HepG2 (cell line): ENCODE measurements around the gene B3GNT7. TPM values are rescaled to one million over a fixed set of nuclear protein-coding genes. Genes with fewer than 3 reads are reported as not detected.

ENCODE experiments used
- AGO1 ChIP-seq: fragments of 200-400 bp; formaldehyde crosslinking; IDR thresholded peaks from 2 replicates; pipeline ENCODE4 v1.6.1; 2017; ENCODE audit warnings: mild to moderate bottlenecking, low read depth, low read length, moderate library complexity; ENCODE audit not compliant: poor library complexity, severe bottlenecking
- ARID5B ChIP-seq: IDR thresholded peaks from 2 replicates; pipeline ENCODE4 v1.4.0; 2020; ENCODE audit warnings: mild to moderate bottlenecking, missing genetic modification reagents
- MTF2 ChIP-seq: sonication (generic); formaldehyde crosslinking; IDR thresholded peaks from 2 replicates; pipeline ENCODE4 v1.5.0; 2020; ENCODE audit warnings: missing genetic modification reagents, borderline replicate concordance
- NFYC ChIP-seq: IDR thresholded peaks from 2 replicates; pipeline ENCODE4 v1.6.1; 2016; ENCODE audit warnings: missing genetic modification reagents, missing compliant biosample characterization
- RCOR2 ChIP-seq: IDR thresholded peaks from 2 replicates; pipeline ENCODE4 v1.6.1; 2016; ENCODE audit warnings: missing biosample characterization, missing genetic modification reagents
- REXO4 ChIP-seq: sonication (generic); formaldehyde crosslinking; IDR thresholded peaks from 2 replicates; pipeline ENCODE4 v1.8.0; 2022; ENCODE audit warnings: missing genetic modification reagents, mild to moderate bottlenecking, borderline replicate concordance
- UBTF ChIP-seq: sonication (generic); formaldehyde crosslinking; IDR thresholded peaks from 2 replicates; pipeline ENCODE4 v1.4.0; 2020; ENCODE audit warnings: mild to moderate bottlenecking, missing genetic modification reagents
- ZFP90 ChIP-seq: sonication (generic); formaldehyde crosslinking; IDR thresholded peaks from 2 replicates; pipeline ENCODE4 v1.8.0; 2022; ENCODE audit warnings: missing genetic modification reagents, mild to moderate bottlenecking, inconsistent platforms, borderline replicate concordance
- ZNF383 ChIP-seq: sonication (generic); formaldehyde crosslinking; IDR thresholded peaks from 2 replicates; pipeline ENCODE4 v1.4.0; 2020; ENCODE audit warnings: missing genetic modification reagents, mild to moderate bottlenecking, borderline replicate concordance
- ZNF543 ChIP-seq: sonication (generic); formaldehyde crosslinking; IDR thresholded peaks from 2 replicates; pipeline ENCODE4 v1.4.0; 2020; ENCODE audit warnings: mild to moderate bottlenecking, missing genetic modification reagents
- ZNF770 ChIP-seq: sonication (generic); formaldehyde crosslinking; IDR thresholded peaks from 2 replicates; pipeline ENCODE4 v1.5.0; 2020; ENCODE audit warnings: mild to moderate bottlenecking, missing genetic modification reagents
- polyA plus RNA-seq, 8 experiments: library from polyadenylated mRNA; depleted of rRNA in 3 of 8; stranded (reverse) in 7 of 8; unstranded in 1 of 8; fragments of >200 nt; fragmentation: Illumina TruSeq in 4 of 8; extraction: Trizol in 4 of 8; gene quantifications; 2 replicates each; pipeline versions ENCODE4 v1.2.1 to v1.2.3, GENCODE V29; 2011 to 2016; ENCODE audit warnings: low read depth in 4 of 8, missing spikeins in 1 of 8, mixed read lengths in 1 of 8; ENCODE audit not compliant: insufficient read depth in 1 of 8
- total RNA-seq, 5 experiments: library from RNA; depleted of rRNA; stranded (reverse); fragments of >200 nt; fragmentation: Illumina TruSeq; extraction: Trizol; gene quantifications; 2 replicates each; pipeline ENCODE4 v1.2.3, GENCODE V29; 2016; ENCODE audit warnings: low read depth in 1 of 5

Gene B3GNT7
- total and polyA plus RNA-seq, 2 of the 13 experiments (the other 11 are each of a cell fraction or from before 2014, with no cell fraction given): 0.04 to 0.24 TPM

GRCh38 chr2:231418820-231419640 is 23.5 kb downstream of the B3GNT7 start (continued):
- TF ChIP-seq MTF2 (CRISPR knock-in tag) (0 out of 2 replicates have a peak, but pooled peaks have one; percentile 53), ZFP90 (CRISPR knock-in tag) (peak; percentile 42; the same call in 1 of the 2 replicates), UBTF (CRISPR knock-in tag) (peak; percentile 73; the same call in 1 of the 2 replicates), ZNF543 (0 out of 2 replicates have a peak, but pooled peaks have one; percentile 42), RCOR2 (CRISPR knock-in tag) (0 out of 2 replicates have a peak, but pooled peaks have one; percentile 28), NFYC (CRISPR knock-in tag) (no peak), AGO1 (peak; percentile 37), ARID5B (CRISPR knock-in tag) (0 out of 2 replicates have a peak, but pooled peaks have one; percentile 17), REXO4 (CRISPR knock-in tag) (no peak), ZNF383 (no peak), ZNF770 (CRISPR knock-in tag) (0 out of 2 replicates have a peak, but pooled peaks have one; percentile 14)
